PC-3 (cell line): Measurements from ENCODE around the gene SFI1. TPM values are rescaled to one million over a fixed set of nuclear protein-coding genes. Genes with fewer than 3 reads are reported as not detected.
"Not testable (repeated sequence)": the region's sequence is repeated elsewhere in the genome, so short reads cannot be mapped to it uniquely, and the experiment has no call there.

Experiments
- ATAC-seq: fragments of 200-7000 bp; cut with Tn5 transposase; 2 replicates; pipeline ENCODE4 v1.9.1; 2020; ENCODE audit warnings: mild to moderate bottlenecking, moderate library complexity
- BruUV-seq: library from RNA; stranded (reverse); fragments of 400-500 nt; replicated peaks from 2 replicates; lab custom pipeline; 2021; lab: Mats Ljungman, UMichigan
- CTCF ChIA-PET: fragments of 300-600 bp; sonication (Branson Sonifier 250); formaldehyde crosslinking; loops from one replicate; lab custom pipeline; 2022; ENCODE audit warnings: antibody characterized with exemption; lab: Charles Lee
- POLR2A ChIA-PET: fragments of 300-600 bp; sonication (Branson Sonifier 250); formaldehyde crosslinking; loops from one replicate; lab custom pipeline; 2022; ENCODE audit warnings: antibody characterized with exemption; ENCODE audit not compliant: unreplicated experiment; lab: Charles Lee
- DNase-seq: peaks from one replicate; pipeline ENCODE4 v3.0.0-alpha.2; 2015
- H2AFZ ChIP-seq: fragments of 300-600 bp; sonication (generic); 2 replicates; pipeline ENCODE4 v1.6.0; 2016; ENCODE audit warnings: antibody characterized with exemption, low read length
- H3F3A ChIP-seq: fragments of 300-600 bp; sonication (generic); one replicate; pipeline ENCODE4 v1.6.0; 2017; ENCODE audit warnings: antibody characterized with exemption, low read length, control low read depth, mild to moderate bottlenecking; ENCODE audit not compliant: unreplicated experiment
- H3K27ac ChIP-seq: fragments of 300-600 bp; sonication (generic); 2 replicates; pipeline ENCODE4 v1.5.1; 2016; ENCODE audit warnings: mild to moderate bottlenecking, low read length
- H3K27me3 ChIP-seq: fragments of 300-600 bp; sonication (generic); 2 replicates; pipeline ENCODE4 v1.6.1; 2016; ENCODE audit warnings: low read length, mixed read lengths
- H3K36me3 ChIP-seq: fragments of 300-600 bp; sonication (generic); 2 replicates; pipeline ENCODE4 v1.6.1; 2016; ENCODE audit warnings: low read depth, mixed run types, low read length, mixed read lengths
- H3K4me1 ChIP-seq: fragments of 300-600 bp; sonication (generic); 2 replicates; pipeline ENCODE4 v1.5.1; 2016; ENCODE audit warnings: low read length; ENCODE audit not compliant: insufficient read depth
- H3K4me2 ChIP-seq: fragments of 300-600 bp; sonication (generic); 2 replicates; pipeline ENCODE4 v1.6.0; 2016; ENCODE audit warnings: low read length
- H3K4me3 ChIP-seq: fragments of 300-600 bp; sonication (generic); 2 replicates; pipeline ENCODE4 v1.5.1; 2016; ENCODE audit warnings: mild to moderate bottlenecking, low read length, mixed read lengths
- H3K79me2 ChIP-seq: fragments of 300-600 bp; sonication (generic); 2 replicates; pipeline ENCODE4 v1.6.1; 2017; ENCODE audit warnings: low read length, mixed read lengths
- H3K9ac ChIP-seq: fragments of 300-600 bp; sonication (generic); 2 replicates; pipeline ENCODE4 v1.6.0; 2016; ENCODE audit warnings: mild to moderate bottlenecking, low read length
- H3K9me2 ChIP-seq: fragments of 300-600 bp; sonication (generic); replicated peaks from 2 replicates; pipeline ENCODE4 v1.6.1; 2016; ENCODE audit warnings: mixed run types, low read length, mixed read lengths
- H3K9me3 ChIP-seq: fragments of 300-600 bp; sonication (generic); 2 replicates; pipeline ENCODE4 v1.6.1; 2016; ENCODE audit warnings: low read length, mixed read lengths
- H4K20me1 ChIP-seq: fragments of 300-600 bp; sonication (generic); 2 replicates; pipeline ENCODE4 v1.6.1; 2016; ENCODE audit warnings: low read length, mixed read lengths
- EZH2 ChIP-seq: fragments of 300-600 bp; sonication (generic); IDR thresholded peaks from one replicate; pipeline ENCODE4 v1.6.1; 2017; ENCODE audit warnings: antibody characterized with exemption, mild to moderate bottlenecking, low read length; ENCODE audit not compliant: unreplicated experiment
- EZH2phosphoT487 ChIP-seq: fragments of 300-600 bp; sonication (generic); IDR thresholded peaks from 2 replicates; pipeline ENCODE4 v1.6.1; 2018; ENCODE audit warnings: mild to moderate bottlenecking, antibody characterized with exemption, low read length, borderline replicate concordance
- intact Hi-C: fragments of 100-400 bp; cut with micrococcal nuclease; formaldehyde crosslinking; loops from 2 replicates; pipeline ENCODE4 v1.9.0; 2023
- total RNA-seq: library from RNA; depleted of rRNA; stranded (reverse); fragments of >200 nt; gene quantifications from 2 replicates; pipeline ENCODE4 v1.2.3, GENCODE V29; 2014
- TF ChIP-seq, protein P1 (sequence below): fragments of 300-600 bp; sonication (generic); conservative IDR thresholded peaks from 2 replicates; pipeline ENCODE4 v1.5.1; 2017; ENCODE audit warnings: antibody characterized with exemption, low read depth, mild to moderate bottlenecking, low read length

Gene SFI1
- total RNA-seq, 1 experiment from 2014 or later, result 22.5 TPM

DNA sequence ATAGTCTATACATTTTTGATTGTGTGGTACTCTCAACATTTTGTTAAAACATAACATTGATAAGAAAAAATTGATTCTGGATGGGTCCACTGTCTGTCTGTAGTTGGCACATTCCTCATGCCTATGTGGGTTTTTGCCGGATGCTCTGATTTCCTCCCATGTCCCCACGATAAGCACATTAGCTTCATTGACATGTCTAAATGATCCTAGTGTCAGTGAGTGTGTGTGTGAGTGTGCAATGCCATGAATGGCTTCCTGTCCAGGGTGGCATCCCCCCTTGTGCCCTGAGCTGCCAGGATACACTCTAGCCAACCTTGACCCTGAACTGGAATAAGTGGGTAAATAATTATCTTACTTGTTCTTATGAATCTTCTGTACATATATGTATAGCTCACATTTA, 5.4 kb downstream of the SFI1 start:
- Histone ChIP-seq H2AFZ (no peak overlapping the region), H3K9me2 (no peaks in the 10 kb centered on the region), H4K20me1 (no peaks in the 10 kb centered on the region), H3K4me3 (no peak overlapping the region), H3K27me3 (no peaks in the 10 kb centered on the region), H3K79me2 (peaks cover 15% of the 10 kb centered on the region), H3K36me3 (peaks cover 3% of the 10 kb centered on the region; the same call in 1 of the 2 replicates), H3F3A (no peaks in the 10 kb centered on the region), H3K4me1 (peaks cover 12% of the 10 kb centered on the region; the same call in 1 of the 2 replicates), H3K27ac (no peak overlapping the region), H3K4me2 (no peak overlapping the region), H3K9ac (no peak overlapping the region), H3K9me3 (no peaks in the 10 kb centered on the region)
- DNase-seq (no peak), ATAC-seq (no peak)
- BruUV-seq, result no TSS peak
- CTCF ChIA-PET, result no interaction called here
- POLR2A ChIA-PET, result no interaction called here
- intact Hi-C loops, result no loop called here
- TF ChIP-seq, protein P1, sequence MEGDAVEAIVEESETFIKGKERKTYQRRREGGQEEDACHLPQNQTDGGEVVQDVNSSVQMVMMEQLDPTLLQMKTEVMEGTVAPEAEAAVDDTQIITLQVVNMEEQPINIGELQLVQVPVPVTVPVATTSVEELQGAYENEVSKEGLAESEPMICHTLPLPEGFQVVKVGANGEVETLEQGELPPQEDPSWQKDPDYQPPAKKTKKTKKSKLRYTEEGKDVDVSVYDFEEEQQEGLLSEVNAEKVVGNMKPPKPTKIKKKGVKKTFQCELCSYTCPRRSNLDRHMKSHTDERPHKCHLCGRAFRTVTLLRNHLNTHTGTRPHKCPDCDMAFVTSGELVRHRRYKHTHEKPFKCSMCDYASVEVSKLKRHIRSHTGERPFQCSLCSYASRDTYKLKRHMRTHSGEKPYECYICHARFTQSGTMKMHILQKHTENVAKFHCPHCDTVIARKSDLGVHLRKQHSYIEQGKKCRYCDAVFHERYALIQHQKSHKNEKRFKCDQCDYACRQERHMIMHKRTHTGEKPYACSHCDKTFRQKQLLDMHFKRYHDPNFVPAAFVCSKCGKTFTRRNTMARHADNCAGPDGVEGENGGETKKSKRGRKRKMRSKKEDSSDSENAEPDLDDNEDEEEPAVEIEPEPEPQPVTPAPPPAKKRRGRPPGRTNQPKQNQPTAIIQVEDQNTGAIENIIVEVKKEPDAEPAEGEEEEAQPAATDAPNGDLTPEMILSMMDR, result no peak
- TF ChIP-seq EZH2, result no peak
- TF ChIP-seq EZH2phosphoT487, result no peak

DNA sequence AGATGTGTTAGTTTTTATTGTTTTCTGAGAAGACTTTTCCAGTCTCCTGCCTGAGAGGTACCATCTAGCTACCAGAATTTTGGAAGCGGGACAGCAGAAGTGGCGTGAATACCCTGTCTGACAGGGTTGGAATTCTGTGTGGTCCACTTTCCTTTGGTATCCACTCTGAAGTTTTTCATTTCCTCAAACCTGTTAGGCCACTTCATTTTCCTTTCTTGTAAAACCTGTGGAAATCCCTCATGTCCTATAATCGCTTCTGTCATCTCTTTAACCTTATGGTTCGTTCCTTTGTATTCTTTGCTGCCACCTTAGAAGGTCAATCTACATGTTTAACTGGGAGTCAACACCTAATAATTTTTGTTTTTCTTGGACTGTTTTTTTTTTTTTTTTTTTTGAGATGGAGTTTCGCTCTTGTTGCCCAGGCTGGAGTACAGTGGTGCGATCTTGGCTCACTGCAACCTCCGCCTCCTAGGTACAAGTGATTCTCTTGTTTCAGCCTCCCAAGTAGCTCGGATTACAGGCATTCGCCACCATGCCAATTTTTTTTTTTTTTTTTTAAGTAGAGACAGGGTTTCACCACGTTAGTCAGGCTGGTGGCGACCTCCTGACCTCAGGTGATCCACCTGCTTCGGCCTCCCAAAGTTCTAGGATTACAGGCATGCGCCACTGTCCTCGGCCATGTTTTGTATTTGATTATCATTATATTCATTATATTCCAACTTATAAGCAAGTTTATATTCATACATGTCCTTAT, 7.1 kb downstream of the SFI1 start:
- no peak for DNase-seq
- peaks cover 8% of the 10 kb centered on the region; the same call in 1 of the 2 replicates for H3K4me1 ChIP-seq
- ATAC-seq, result no peak
- no TSS peak for BruUV-seq
- POLR2A ChIA-PET, result interaction anchor here (0.5 kb wide), 1 partner anchor 22 kb away, joined by 6 read pairs; no protein-coding TSS in a partner anchor
- no peaks in the 10 kb centered on the region for H3K9me2 ChIP-seq
- TF ChIP-seq EZH2phosphoT487, result no peak
- no peak for TF ChIP-seq EZH2
- TF ChIP-seq, protein P1, result no peak
- H3F3A ChIP-seq, result no peaks in the 10 kb centered on the region
- no peaks in the 10 kb centered on the region for H4K20me1 ChIP-seq
- H3K9me3 ChIP-seq, result no peaks in the 10 kb centered on the region
- H2AFZ ChIP-seq, result no peak overlapping the region
- H3K79me2 ChIP-seq, result 0 out of 2 replicates have a peak, but pooled peaks cover 3% of the 10 kb centered on the region
- H3K27me3 ChIP-seq, result no peaks in the 10 kb centered on the region
- intact Hi-C loops, result no loop called here
- CTCF ChIA-PET, result interaction anchor here (0.6 kb wide), 1 partner anchor 530 kb away, joined by 5 read pairs; no protein-coding TSS in a partner anchor
- H3K9ac ChIP-seq, result no peak overlapping the region
- H3K4me2 ChIP-seq, result no peak overlapping the region
- no peaks in the 10 kb centered on the region for H3K36me3 ChIP-seq
- no peak overlapping the region for H3K4me3 ChIP-seq
- no peak overlapping the region for H3K27ac ChIP-seq

DNA sequence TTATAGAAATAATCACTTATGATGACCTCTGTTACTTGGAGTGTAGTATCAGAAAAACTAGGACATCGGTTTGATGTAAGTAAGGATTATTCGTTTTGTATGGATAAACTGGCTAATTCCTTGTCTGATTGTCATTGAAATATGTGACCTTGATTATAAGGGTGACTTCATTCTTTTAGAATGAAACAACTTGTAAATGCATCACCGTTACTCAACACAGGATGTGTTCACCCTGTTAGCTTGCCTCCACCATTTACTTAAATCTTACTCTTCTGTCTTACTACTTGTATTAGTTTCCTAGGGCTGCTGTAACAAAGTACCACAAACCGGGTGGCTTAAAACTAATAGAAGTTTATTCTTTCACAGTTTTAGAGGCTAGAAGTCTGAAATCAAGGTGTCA, 7.9 kb downstream of the SFI1 start:
- CTCF ChIA-PET, result no interaction called here
- Histone ChIP-seq H4K20me1 (no peaks in the 10 kb centered on the region), H2AFZ (no peak overlapping the region), H3K36me3 (0 out of 2 replicates have a peak, but pooled peaks cover 2% of the 10 kb centered on the region), H3K79me2 (0 out of 2 replicates have a peak, but pooled peaks cover 3% of the 10 kb centered on the region), H3K9ac (no peak overlapping the region), H3K9me2 (no peaks in the 10 kb centered on the region), H3K4me1 (peaks cover 8% of the 10 kb centered on the region; the same call in 1 of the 2 replicates), H3K4me3 (no peak overlapping the region), H3K9me3 (no peaks in the 10 kb centered on the region), H3K4me2 (no peak overlapping the region), H3K27ac (no peak overlapping the region), H3K27me3 (no peaks in the 10 kb centered on the region), H3F3A (no peaks in the 10 kb centered on the region)
- DNase-seq, result peak; percentile 33
- TF ChIP-seq EZH2, result no peak
- TF ChIP-seq, protein P1, result no peak
- TF ChIP-seq EZH2phosphoT487, result no peak
- POLR2A ChIA-PET, result no interaction called here
- intact Hi-C loops, result no loop called here
- ATAC-seq, result peak; percentile 58
- no TSS peak for BruUV-seq

DNA sequence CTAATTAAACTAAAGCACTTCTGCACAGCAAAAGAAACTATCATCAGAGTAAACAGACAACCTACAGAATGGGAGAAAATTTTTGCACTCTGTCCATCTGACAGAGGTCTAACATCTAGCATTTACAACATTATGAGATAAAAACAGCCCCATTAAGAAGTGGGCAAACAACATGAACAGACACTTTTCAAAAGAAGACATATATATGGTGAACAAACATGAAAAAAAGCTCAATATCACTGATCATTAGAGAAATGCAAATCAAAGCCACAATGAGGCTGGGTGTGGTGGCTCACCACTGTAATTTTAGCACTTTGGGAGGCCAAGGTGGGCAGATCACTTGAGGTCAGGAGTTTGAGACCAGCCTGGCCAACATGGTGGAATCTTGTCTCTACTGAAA, 11.2 kb downstream of the SFI1 start:
- H3K9me3 ChIP-seq, intact Hi-C loops, H3K4me1 ChIP-seq, H3K36me3 ChIP-seq, H3F3A ChIP-seq, POLR2A ChIA-PET, ATAC-seq, H3K4me2 ChIP-seq, BruUV-seq, H2AFZ ChIP-seq, H4K20me1 ChIP-seq, H3K27ac ChIP-seq, CTCF ChIA-PET, H3K9me2 ChIP-seq, DNase-seq, H3K79me2 ChIP-seq, H3K4me3 ChIP-seq, H3K27me3 ChIP-seq, H3K9ac ChIP-seq: not testable (repeated sequence)
